Measurements from ENCODE around the gene ATRIP. TPM values are rescaled to one million over a fixed set of nuclear protein-coding genes. Genes with fewer than 3 reads are reported as not detected.

The ATRIP gene
- total RNA-seq, 1 experiment from 2014 or later: 8.5 TPM

DNA sequence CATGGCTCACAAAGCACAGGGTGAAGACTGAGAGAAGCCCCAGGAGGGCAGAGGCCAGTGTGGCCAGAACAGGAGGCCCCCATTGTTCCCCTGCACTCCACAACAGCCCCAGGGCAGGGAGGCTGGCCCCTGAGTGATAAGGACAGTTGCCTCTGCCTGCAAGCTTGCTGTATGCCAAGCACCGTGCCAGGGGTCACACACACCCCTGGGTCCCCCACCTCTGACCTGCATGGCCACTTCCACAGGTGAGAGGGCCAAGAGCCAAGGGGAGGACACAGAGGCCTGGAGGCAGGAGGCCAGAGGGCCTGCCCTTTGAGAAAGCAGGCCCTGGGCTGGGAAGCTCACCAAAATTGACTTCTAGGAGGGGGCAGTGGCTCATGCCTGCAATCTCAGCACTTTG, 23.7 kb downstream of the ATRIP start:
- no peak overlapping the region for H3K4me3 ChIP-seq
- H3F3A ChIP-seq (ENCODE audit: insufficient read depth, low read depth): peaks cover 8% of the 10 kb centered on the region; the same call in 1 of the 2 replicates
- H3K9me3 ChIP-seq (ENCODE audit: insufficient read depth, low read depth): no peaks in the 10 kb centered on the region
- no peaks in the 10 kb centered on the region for H3K9me2 ChIP-seq (ENCODE audit: insufficient read depth)
- peaks cover 29% of the 10 kb centered on the region for H3K4me1 ChIP-seq (replicated peaks; ENCODE audit: insufficient read depth)
- ChIA-PET POLR2A (ENCODE audit: unreplicated experiment) (interaction anchor here (0.6 kb wide), 3 partner anchors 61 to 226 kb away, joined by 4 to 8 read pairs (median 6); no protein-coding TSS in a partner anchor), CTCF (no interaction called here)
- no peaks in the 10 kb centered on the region for H4K20me1 ChIP-seq (ENCODE audit: insufficient read depth)
- no peak for TF ChIP-seq EZH2 (IDR thresholded peaks at IDR 0.05; ENCODE audit: low read depth)
- TF ChIP-seq, protein P1, sequence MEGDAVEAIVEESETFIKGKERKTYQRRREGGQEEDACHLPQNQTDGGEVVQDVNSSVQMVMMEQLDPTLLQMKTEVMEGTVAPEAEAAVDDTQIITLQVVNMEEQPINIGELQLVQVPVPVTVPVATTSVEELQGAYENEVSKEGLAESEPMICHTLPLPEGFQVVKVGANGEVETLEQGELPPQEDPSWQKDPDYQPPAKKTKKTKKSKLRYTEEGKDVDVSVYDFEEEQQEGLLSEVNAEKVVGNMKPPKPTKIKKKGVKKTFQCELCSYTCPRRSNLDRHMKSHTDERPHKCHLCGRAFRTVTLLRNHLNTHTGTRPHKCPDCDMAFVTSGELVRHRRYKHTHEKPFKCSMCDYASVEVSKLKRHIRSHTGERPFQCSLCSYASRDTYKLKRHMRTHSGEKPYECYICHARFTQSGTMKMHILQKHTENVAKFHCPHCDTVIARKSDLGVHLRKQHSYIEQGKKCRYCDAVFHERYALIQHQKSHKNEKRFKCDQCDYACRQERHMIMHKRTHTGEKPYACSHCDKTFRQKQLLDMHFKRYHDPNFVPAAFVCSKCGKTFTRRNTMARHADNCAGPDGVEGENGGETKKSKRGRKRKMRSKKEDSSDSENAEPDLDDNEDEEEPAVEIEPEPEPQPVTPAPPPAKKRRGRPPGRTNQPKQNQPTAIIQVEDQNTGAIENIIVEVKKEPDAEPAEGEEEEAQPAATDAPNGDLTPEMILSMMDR (conservative IDR thresholded peaks at IDR 0.05): no peak
- no peaks in the 10 kb centered on the region for H3K36me3 ChIP-seq (ENCODE audit: low read depth)
- intact Hi-C loops (cut with micrococcal nuclease; ENCODE audit: unreplicated experiment): no loop called here
- no peak overlapping the region for H2AFZ ChIP-seq
- 0 out of 2 replicates have a peak overlapping the region, but pooled peaks have one; percentile 6 for H3K27ac ChIP-seq
- H3K27me3 ChIP-seq (ENCODE audit: insufficient read depth, low read depth): no peaks in the 10 kb centered on the region
- peak overlapping the region; percentile 28; the same call in 1 of the 2 replicates for H3K4me2 ChIP-seq
- peak in 1 of 2 experiments; percentile 16 for DNase-seq
- no TSS peak for BruUV-seq (replicated peaks)
- H3K79me2 ChIP-seq (ENCODE audit: low read depth): peaks cover 34% of the 10 kb centered on the region

DNA sequence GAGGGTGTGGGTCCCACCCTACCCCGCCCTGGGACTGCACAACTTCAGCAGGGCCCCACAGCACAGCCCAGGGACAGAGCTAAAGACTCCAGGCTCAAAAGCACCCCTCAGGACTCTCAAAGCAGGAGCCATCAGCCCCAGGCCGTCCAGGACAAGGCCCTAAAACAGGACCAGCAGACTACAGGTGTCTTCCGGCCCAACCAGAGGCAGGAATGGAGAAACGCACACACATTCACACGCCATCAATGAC, 26.1 kb downstream of the ATRIP start:
- peak overlapping the region; percentile 68 for H3K27ac ChIP-seq
- TF ChIP-seq, protein P1 (conservative IDR thresholded peaks at IDR 0.05): no peak
- TF ChIP-seq EZH2 (IDR thresholded peaks at IDR 0.05; ENCODE audit: low read depth): no peak
- DNase-seq: peak in 1 of 2 experiments; percentile 59
- peak overlapping the region; percentile 69 for H2AFZ ChIP-seq
- no peaks in the 10 kb centered on the region for H3K27me3 ChIP-seq (ENCODE audit: insufficient read depth, low read depth)
- BruUV-seq (replicated peaks): TSS peak; percentile 71
- peak overlapping the region; percentile 62 for H3K4me3 ChIP-seq
- peak overlapping the region; percentile 70 for H3K4me2 ChIP-seq
- H3K4me1 ChIP-seq (replicated peaks; ENCODE audit: insufficient read depth): peaks cover 19% of the 10 kb centered on the region
- H3K9me2 ChIP-seq (ENCODE audit: insufficient read depth): no peaks in the 10 kb centered on the region
- H4K20me1 ChIP-seq (ENCODE audit: insufficient read depth): no peaks in the 10 kb centered on the region
- peaks cover 8% of the 10 kb centered on the region; the same call in 1 of the 2 replicates for H3F3A ChIP-seq (ENCODE audit: insufficient read depth, low read depth)
- ChIA-PET CTCF (interaction anchor here (0.6 to 0.8 kb wide), 2 partner anchors 29 to 282 kb away, joined by 4 to 9 read pairs; no protein-coding TSS in a partner anchor), POLR2A (ENCODE audit: unreplicated experiment) (interaction anchor here (0.6 to 1.1 kb wide), 4 partner anchors 21 to 284 kb away, joined by 4 to 9 read pairs (median 4); partner anchors contain the start of gene CDC25A)
- intact Hi-C loops (cut with micrococcal nuclease; ENCODE audit: unreplicated experiment): no loop called here
- H3K79me2 ChIP-seq (ENCODE audit: low read depth): peaks cover 20% of the 10 kb centered on the region
- H3K36me3 ChIP-seq (ENCODE audit: low read depth): no peaks in the 10 kb centered on the region
- H3K9me3 ChIP-seq (ENCODE audit: insufficient read depth, low read depth): no peaks in the 10 kb centered on the region

DNA sequence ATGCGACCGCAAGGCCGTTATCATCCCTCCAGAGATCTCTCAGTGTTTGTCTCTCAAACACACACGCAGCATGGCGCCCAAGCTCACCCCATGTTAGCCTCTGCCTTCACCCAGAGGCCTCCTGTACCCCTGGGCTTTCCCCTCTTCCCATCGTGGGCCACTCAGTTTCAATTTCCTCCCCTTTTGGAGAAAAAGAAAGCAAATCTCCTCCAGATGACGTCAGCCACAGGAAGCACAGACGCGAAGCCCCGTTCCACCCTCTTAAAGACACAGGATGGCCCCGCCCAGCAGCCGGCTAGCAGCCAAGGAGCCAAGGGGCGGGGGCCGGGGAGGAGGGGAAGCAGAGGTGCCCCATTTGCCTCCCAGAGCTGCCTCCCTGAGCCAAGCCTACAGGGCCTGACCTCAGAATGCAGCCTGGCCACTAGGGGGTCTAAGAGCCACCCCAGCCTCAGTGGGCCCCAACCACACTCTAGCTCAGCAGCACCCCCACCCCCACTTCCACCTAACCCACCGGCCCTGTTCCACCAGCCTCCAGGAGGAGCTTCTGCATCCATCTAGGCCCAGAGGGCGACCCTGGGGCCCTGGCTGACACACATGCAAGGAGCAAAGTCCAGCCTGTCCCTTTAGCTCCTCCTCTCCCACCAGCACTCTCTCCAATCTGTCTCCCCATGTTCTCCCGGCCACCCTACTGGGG, 26.5 kb downstream of the ATRIP start:
- Histone ChIP-seq H4K20me1 (ENCODE audit: insufficient read depth) (no peaks in the 10 kb centered on the region), H3K27ac (peak overlapping the region; percentile 68), H2AFZ (peak overlapping the region; percentile 69), H3K27me3 (ENCODE audit: insufficient read depth, low read depth) (no peaks in the 10 kb centered on the region), H3K36me3 (ENCODE audit: low read depth) (no peaks in the 10 kb centered on the region), H3K4me3 (peak overlapping the region; percentile 62), H3K9me3 (ENCODE audit: insufficient read depth, low read depth) (no peaks in the 10 kb centered on the region), H3K4me1 (replicated peaks; ENCODE audit: insufficient read depth) (peaks cover 19% of the 10 kb centered on the region), H3F3A (ENCODE audit: insufficient read depth, low read depth) (peaks cover 8% of the 10 kb centered on the region; the same call in 1 of the 2 replicates), H3K79me2 (ENCODE audit: low read depth) (peaks cover 16% of the 10 kb centered on the region), H3K9me2 (ENCODE audit: insufficient read depth) (no peaks in the 10 kb centered on the region), H3K4me2 (peak overlapping the region; percentile 70)
- no TSS peak for BruUV-seq (replicated peaks)
- CTCF ChIA-PET: interaction anchor here (0.5 to 1.0 kb wide), 5 partner anchors 27 to 283 kb away, joined by 3 to 9 read pairs (median 4); partner anchors contain the start of gene CCDC51
- intact Hi-C loops (cut with micrococcal nuclease; ENCODE audit: unreplicated experiment): loop anchor here (1.0 kb wide), 2 partner anchors 8 to 34 kb away; no protein-coding TSS in a partner anchor
- peak; percentile 81 to 91 for DNase-seq
- POLR2A ChIA-PET (ENCODE audit: unreplicated experiment): interaction anchor here (0.5 to 1.1 kb wide), 7 partner anchors 17 to 285 kb away, joined by 3 to 25 read pairs (median 5); partner anchors contain the start of gene CDC25A
- no peak for TF ChIP-seq EZH2 (IDR thresholded peaks at IDR 0.05; ENCODE audit: low read depth)
- TF ChIP-seq, protein P1 (conservative IDR thresholded peaks at IDR 0.05): peak; percentile 40; the same call in 1 of the 2 replicates
